Astrocyte of the cerebellum (primary cell): ENCODE results near the gene APOL6.
"Not testable (repeated sequence)": the region's sequence is repeated elsewhere in the genome, so short reads cannot be mapped to it uniquely, and the experiment has no call there.

Experiments
- DNase-seq: peaks from one replicate; pipeline ENCODE4 v3.0.0-alpha.2; 2011; ENCODE audit warnings: low read depth
- H3K4me3 ChIP-seq: 2 replicates; pipeline ENCODE4 v1.5.1; 2011; ENCODE audit warnings: mild to moderate bottlenecking, low read depth, low read length, moderate library complexity
- CTCF ChIP-seq: IDR thresholded peaks from 2 replicates; pipeline ENCODE4 v1.5.1; 2012; ENCODE audit warnings: low read length, low read depth, moderate library complexity, mild to moderate bottlenecking; ENCODE audit errors: missing control alignments
- in situ Hi-C: cut with HindIII; loops from 2 replicates; pipeline ENCODE4 v1.10.0; 2017; ENCODE audit warnings: low sequenced_read_pairs

Gene APOL6

GRCh38 chr22:35664955-35665587 lies 16.8 kb downstream of the APOL6 start:
- TF ChIP-seq CTCF: no peak
- in situ Hi-C loops: no loop called here
- no peak for DNase-seq
- no peak overlapping the region for H3K4me3 ChIP-seq

- H3K4me3 ChIP-seq, in situ Hi-C loops, DNase-seq: not testable (repeated sequence)
Observed at GRCh38 chr22:35666699-35667098, 18.5 kb downstream of the APOL6 start.

- TF ChIP-seq CTCF: no peak
- no peak overlapping the region for H3K4me3 ChIP-seq
- in situ Hi-C loops: no loop called here
- DNase-seq: no peak
Observed at GRCh38 chr22:35674335-35674734, 26.1 kb downstream of the APOL6 start.

GRCh38 chr22:35676065-35676464 lies 27.8 kb downstream of the APOL6 start:
- H3K4me3 ChIP-seq, DNase-seq, in situ Hi-C loops: not testable (repeated sequence)

GRCh38 chr22:35677460-35678187 lies 29.4 kb downstream of the APOL6 start:
- no peak for DNase-seq
- in situ Hi-C loops: no loop called here
- H3K4me3 ChIP-seq: no peak overlapping the region
- no peak for TF ChIP-seq CTCF

- no peak for TF ChIP-seq CTCF
- no peak overlapping the region for H3K4me3 ChIP-seq
- in situ Hi-C loops: no loop called here
- no peak for DNase-seq
Observed at GRCh38 chr22:35678836-35679235, 30.6 kb downstream of the APOL6 start.

- DNase-seq, in situ Hi-C loops, H3K4me3 ChIP-seq: not testable (repeated sequence)
Observed at GRCh38 chr22:35679492-35679891, 31.2 kb downstream of the APOL6 start.

GRCh38 chr22:35681454-35682052 lies 33.3 kb downstream of the APOL6 start:
- H3K4me3 ChIP-seq: no peak overlapping the region
- in situ Hi-C loops: no loop called here
- no peak for DNase-seq
- no peak for TF ChIP-seq CTCF
